Upper lobe of left lung (tissue), 6 donors: ENCODE results near the gene ANO3. TPM values are rescaled to one million over a fixed set of nuclear protein-coding genes. Genes with fewer than 3 reads are reported as not detected.
"Not testable (repeated sequence)": the region's sequence is repeated elsewhere in the genome, so short reads cannot be mapped to it uniquely, and the experiment has no call there.

ENCODE experiments used
- ATAC-seq, 2 donors: fragments of 200-7000 bp; cut with Tn5 transposase; one replicate each; pipeline ENCODE4 v1.9.1; 2022; ENCODE audit warnings: mild to moderate bottlenecking in 2 of 2, moderate library complexity in 2 of 2; ENCODE audit not compliant: low FRiP score in 2 of 2
- DNase-seq, 2 donors: peaks; one replicate each; pipeline ENCODE4 v3.0.0-alpha.2; 2019 to 2020
- H3K27ac ChIP-seq, 4 donors: fragments of 200-600 bp; sonication (generic); one replicate each; pipeline ENCODE4 v1.5.1; 2016 to 2019
- H3K27me3 ChIP-seq, 4 donors: fragments of 200-600 bp; sonication (generic); one replicate each; pipeline ENCODE4 v1.5.1; 2017 to 2019
- H3K36me3 ChIP-seq, 4 donors: fragments of 200-600 bp; sonication (generic); one replicate each; pipeline ENCODE4 v1.5.1; 2016 to 2019
- H3K4me1 ChIP-seq, 4 donors: fragments of 200-600 bp; sonication (generic); one replicate each; pipeline ENCODE4 v1.5.1; 2018 to 2019
- H3K4me3 ChIP-seq, 4 donors: fragments of 200-600 bp; sonication (generic); one replicate each; pipeline ENCODE4 v1.5.1; 2017 to 2019; ENCODE audit warnings: mild to moderate bottlenecking in 2 of 4, moderate library complexity in 1 of 4
- H3K9me3 ChIP-seq, 4 donors: fragments of 200-600 bp; sonication (generic); one replicate each; pipeline ENCODE4 v1.5.1; 2018 to 2019
- CTCF ChIP-seq, 6 experiments: fragments of 450-650 bp in 4 of 6; fragments of 200-600 bp in 2 of 6; sonication (generic) in 2 of 6; IDR thresholded peaks; one replicate each; pipeline ENCODE4 v1.5.1; 2016 to 2019; ENCODE audit warnings: antibody characterized with exemption in 6 of 6
- EP300 ChIP-seq, 4 donors: sonication (generic); formaldehyde crosslinking; IDR thresholded peaks; one replicate each; pipeline ENCODE4 v1.5.1; 2017; ENCODE audit warnings: antibody characterized with exemption in 4 of 4, control low read depth in 2 of 4
- POLR2A ChIP-seq, 4 donors: fragments of 450-650 bp; IDR thresholded peaks; one replicate each; pipeline ENCODE4 v1.5.1; 2016 to 2017; ENCODE audit warnings: antibody characterized with exemption in 4 of 4, mild to moderate bottlenecking in 2 of 4
- POLR2AphosphoS5 ChIP-seq, 2 donors: sonication (generic); formaldehyde crosslinking; IDR thresholded peaks; one replicate each; pipeline ENCODE4 v1.5.1; 2017; ENCODE audit warnings: antibody characterized with exemption in 2 of 2
- WGBS, 2 donors: methylation state at CpG; one replicate each; pipeline ENCODE4 v1.1.5; 2017 to 2018; 5-methylcytosine and 5-hydroxymethylcytosine counted together
- total RNA-seq, 6 donors: library from RNA; depleted of rRNA in 4 of 6; stranded (reverse); fragments of >200 nt in 4 of 6; gene quantifications; one replicate each; pipeline versions ENCODE4 v1.1.0 to v1.2.1, GENCODE V29; 2016 to 2021
- donor health status: DM: no; HTN: no; CAD: no; lungs with moderate emphysema.
- donor health status: DM: no; HTN: yes; CAD: no; lungs with severe emphysema.

The ANO3 gene
- total RNA-seq, 6 donors from 2014 or later: 0.30 to 0.57 (median 0.33) TPM; not detected in 1

GRCh38 chr11:26623076-26623659 lies 291.2 kb downstream of the ANO3 start:
- Histone ChIP-seq H3K27ac (no peak overlapping the region), H3K9me3 (no peaks in the 10 kb centered on the region), H3K4me3 (no peak overlapping the region), H3K36me3 (no peaks in the 10 kb centered on the region), H3K27me3 (no peaks in the 10 kb centered on the region), H3K4me1 (no peaks in the 10 kb centered on the region)
- ATAC-seq: no peak
- WGBS, 2 donors: 78 to 79% methylated on average over 2 of the region's 2 CpGs
- no peak for TF ChIP-seq POLR2AphosphoS5 (IDR thresholded peaks at IDR 0.05)
- TF ChIP-seq POLR2A (IDR thresholded peaks at IDR 0.05): no peak
- TF ChIP-seq CTCF (IDR thresholded peaks at IDR 0.05): no peak
- TF ChIP-seq EP300 (IDR thresholded peaks at IDR 0.05): no peak
- no peak for DNase-seq

GRCh38 chr11:26626346-26626745 lies 294.4 kb downstream of the ANO3 start:
- 87 to 91% methylated on average over 1 of the region's 1 CpG for WGBS, 2 donors
- Histone ChIP-seq H3K9me3 (no peaks in the 10 kb centered on the region), H3K4me3 (no peak overlapping the region), H3K27ac (no peak overlapping the region), H3K36me3 (no peaks in the 10 kb centered on the region), H3K4me1 (no peaks in the 10 kb centered on the region), H3K27me3 (no peaks in the 10 kb centered on the region)
- no peak for ATAC-seq
- TF ChIP-seq POLR2AphosphoS5 (IDR thresholded peaks at IDR 0.05) (no peak), CTCF (IDR thresholded peaks at IDR 0.05) (no peak), EP300 (IDR thresholded peaks at IDR 0.05) (no peak), POLR2A (IDR thresholded peaks at IDR 0.05) (no peak)
- no peak for DNase-seq

DNA sequence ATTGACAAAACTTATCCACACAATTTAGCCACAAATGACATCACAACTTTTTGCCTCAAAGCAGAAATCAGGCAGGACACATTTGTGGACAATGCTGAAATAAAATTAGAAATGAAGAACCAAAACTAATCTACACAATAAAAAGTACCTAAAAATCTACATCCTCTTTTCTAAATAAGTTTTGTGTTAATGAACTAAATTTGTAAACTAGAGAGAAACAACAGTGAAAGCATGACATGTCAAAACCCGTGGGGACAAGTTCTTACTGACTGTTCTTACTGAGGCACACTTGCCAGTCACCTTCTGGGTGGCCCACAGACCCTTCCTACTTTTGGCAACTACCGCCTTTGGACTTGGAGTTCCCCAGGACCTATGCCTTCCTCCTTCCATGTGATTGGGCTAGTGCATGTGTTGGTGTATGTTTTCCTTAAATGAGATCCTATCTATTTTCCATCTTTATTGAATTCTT lies 300.8 kb downstream of the ANO3 start:
- no peaks in the 10 kb centered on the region for H3K36me3 ChIP-seq
- no peak overlapping the region for H3K4me3 ChIP-seq
- no peaks in the 10 kb centered on the region for H3K27me3 ChIP-seq
- no peaks in the 10 kb centered on the region for H3K4me1 ChIP-seq
- no peak for ATAC-seq
- no peaks in the 10 kb centered on the region for H3K9me3 ChIP-seq
- 64 to 72% methylated on average over 2 of the region's 2 CpGs for WGBS, 2 donors
- no peak overlapping the region for H3K27ac ChIP-seq
- DNase-seq: no peak
- TF ChIP-seq POLR2AphosphoS5 (IDR thresholded peaks at IDR 0.05): no peak
- TF ChIP-seq EP300 (IDR thresholded peaks at IDR 0.05): no peak
- TF ChIP-seq POLR2A (IDR thresholded peaks at IDR 0.05): no peak
- no peak for TF ChIP-seq CTCF (IDR thresholded peaks at IDR 0.05)

GRCh38 chr11:26643314-26643713 lies 311.4 kb downstream of the ANO3 start:
- WGBS, 2 donors: 84 to 93% methylated on average over 10 of the region's 10 CpGs
- H3K9me3 ChIP-seq, H3K27me3 ChIP-seq, H3K36me3 ChIP-seq, ATAC-seq, H3K4me3 ChIP-seq, DNase-seq, H3K4me1 ChIP-seq, H3K27ac ChIP-seq: not testable (repeated sequence)

DNA sequence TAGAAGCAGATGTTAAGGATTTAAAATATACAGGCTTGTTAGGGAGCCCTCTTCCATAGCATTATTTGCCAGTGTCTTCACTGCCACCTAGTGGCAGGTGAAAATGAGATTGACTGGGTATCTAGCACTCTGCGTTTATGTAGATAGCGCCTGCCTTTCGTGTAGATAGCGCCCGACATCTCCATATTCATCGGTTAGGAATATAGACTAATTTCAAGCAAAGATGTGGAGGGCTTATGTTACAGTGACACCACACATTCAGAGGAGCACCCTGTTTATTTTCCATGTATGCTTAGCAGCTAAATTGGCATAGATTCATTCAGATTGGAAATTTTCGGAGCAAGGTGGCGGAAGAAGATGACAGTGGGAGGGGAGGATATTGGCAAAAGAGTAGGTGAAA lies 318.0 kb downstream of the ANO3 start:
- peak in 1 of 2 donors; percentile 62 for DNase-seq
- Histone ChIP-seq H3K27me3 (no peaks in the 10 kb centered on the region), H3K4me3 (no peak overlapping the region), H3K9me3 (no peaks in the 10 kb centered on the region), H3K36me3 (no peaks in the 10 kb centered on the region), H3K27ac (no peak overlapping the region), H3K4me1 (no peaks in the 10 kb centered on the region)
- peak in 1 of 2 donors; percentile 76 for ATAC-seq
- no peak for TF ChIP-seq POLR2AphosphoS5 (IDR thresholded peaks at IDR 0.05)
- TF ChIP-seq CTCF (IDR thresholded peaks at IDR 0.05): peak in 5 of 6 experiments; percentile 35 to 69 (median 58)
- no peak for TF ChIP-seq POLR2A (IDR thresholded peaks at IDR 0.05)
- 34 to 35% methylated on average over 8 of the region's 8 CpGs for WGBS, 2 donors
